HL-60/S4 treated with retinoic acid at 250 ng/mL for 4 days and 3 days (cell line): ENCODE measurements around the gene RAPGEF2.
"Not testable (repeated sequence)": the region's sequence is repeated elsewhere in the genome, so short reads cannot be mapped to it uniquely, and the experiment has no call there.

Source experiments
- in situ Hi-C: fragments of 300-500 bp; cut with MboI; formaldehyde crosslinking; loops from 2 replicates; pipeline ENCODE4 v1.7.0; 2022; ENCODE audit warnings: low sequenced_read_pairs

The RAPGEF2 gene

GRCh38 chr4:159293811-159294515, 191.1 kb downstream of the RAPGEF2 start:
- in situ Hi-C loops = no loop called here

DNA sequence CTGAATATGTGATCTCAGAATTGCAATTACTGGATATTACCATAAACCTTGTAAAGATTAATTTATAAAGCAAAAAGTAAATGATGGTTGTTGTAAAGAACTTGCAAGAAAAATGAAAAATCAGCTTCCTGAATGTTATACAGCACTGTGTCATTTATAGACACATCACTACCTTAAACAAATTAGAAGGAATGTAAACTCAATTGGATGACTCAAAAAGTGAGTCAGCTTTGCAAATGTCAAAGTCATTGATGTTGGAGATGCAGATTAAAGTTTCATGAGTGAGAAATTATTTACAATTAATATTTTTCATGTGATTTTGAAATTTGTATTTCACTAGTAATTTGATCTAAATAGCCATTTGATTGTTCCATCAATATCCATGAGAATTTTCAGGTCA, 193.2 kb downstream of the RAPGEF2 start:
- in situ Hi-C loops = no loop called here

- in situ Hi-C loops = no loop called here
Measured at GRCh38 chr4:159297091-159297490, 194.2 kb downstream of the RAPGEF2 start.

DNA sequence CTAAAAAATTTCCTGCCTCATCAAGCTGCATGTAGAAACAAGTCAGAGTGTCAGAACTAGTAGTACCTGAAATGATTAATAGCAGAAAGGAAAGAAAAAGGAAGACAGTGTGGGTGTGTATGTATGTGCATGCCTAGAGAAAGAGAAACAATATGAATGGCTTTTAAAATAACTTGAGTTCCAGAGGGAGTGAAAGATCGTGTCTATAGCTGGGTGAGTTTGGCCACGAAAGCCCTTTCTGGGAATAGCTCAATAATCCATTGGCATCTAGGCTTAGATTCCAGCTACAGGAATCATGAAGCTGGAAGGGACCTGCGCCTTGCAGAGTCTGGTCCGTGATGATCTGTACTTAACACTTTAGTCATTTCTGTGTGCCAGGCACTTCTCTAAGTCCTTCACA, 195.6 kb downstream of the RAPGEF2 start:
- in situ Hi-C loops = no loop called here

GRCh38 chr4:159303435-159303834, 200.6 kb downstream of the RAPGEF2 start:
- in situ Hi-C loops = no loop called here

- in situ Hi-C loops = no loop called here
Measured at GRCh38 chr4:159305129-159305528, 202.2 kb downstream of the RAPGEF2 start.

GRCh38 chr4:159307929-159308328, 205.1 kb downstream of the RAPGEF2 start:
- in situ Hi-C loops = no loop called here

- in situ Hi-C loops = no loop called here
Measured at GRCh38 chr4:159308566-159309340, 205.9 kb downstream of the RAPGEF2 start.

- in situ Hi-C loops = no loop called here
Measured at GRCh38 chr4:159312236-159312635, 209.4 kb downstream of the RAPGEF2 start.

- in situ Hi-C loops = not testable (repeated sequence)
Measured at GRCh38 chr4:159315879-159316278, 213.0 kb downstream of the RAPGEF2 start.

DNA sequence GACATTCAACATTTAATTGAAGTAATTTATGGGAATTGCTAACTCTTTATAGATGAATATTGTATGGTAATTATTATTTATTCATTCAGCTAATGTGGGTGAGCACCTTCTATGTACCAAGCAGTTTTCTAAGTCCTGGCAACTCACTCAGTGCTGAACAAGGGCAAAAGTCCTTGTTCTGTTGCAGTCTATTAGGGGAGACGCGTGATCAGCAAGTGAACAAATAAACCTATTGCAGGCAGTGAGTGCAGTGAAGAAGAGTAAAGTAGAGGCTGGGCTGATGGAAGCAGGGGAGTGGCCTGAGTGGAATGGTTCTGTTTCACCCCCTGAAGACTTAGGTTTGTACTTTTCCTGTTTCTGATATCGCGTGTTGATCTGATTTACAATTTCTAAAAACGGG, 214.3 kb downstream of the RAPGEF2 start:
- in situ Hi-C loops = no loop called here

DNA sequence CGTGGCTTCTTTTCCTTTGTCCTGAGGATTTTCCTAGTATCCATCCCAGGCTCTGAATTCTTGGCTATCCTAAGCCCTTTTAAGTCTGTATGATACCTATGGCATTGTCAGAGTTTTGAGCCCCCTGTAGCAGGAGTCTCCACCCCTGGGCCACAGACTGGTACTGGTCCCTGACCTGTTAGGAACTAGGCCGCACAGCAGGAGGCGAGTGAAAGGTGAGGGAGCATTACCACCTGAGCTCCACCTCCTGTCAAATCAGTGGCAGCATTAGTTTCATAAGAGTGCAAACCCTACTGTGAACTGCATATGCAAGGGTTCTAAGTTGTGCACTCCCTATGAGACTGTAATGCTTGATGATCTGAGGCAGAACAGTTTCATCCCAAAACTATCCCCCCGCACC, 216.1 kb downstream of the RAPGEF2 start:
- in situ Hi-C loops = no loop called here

DNA sequence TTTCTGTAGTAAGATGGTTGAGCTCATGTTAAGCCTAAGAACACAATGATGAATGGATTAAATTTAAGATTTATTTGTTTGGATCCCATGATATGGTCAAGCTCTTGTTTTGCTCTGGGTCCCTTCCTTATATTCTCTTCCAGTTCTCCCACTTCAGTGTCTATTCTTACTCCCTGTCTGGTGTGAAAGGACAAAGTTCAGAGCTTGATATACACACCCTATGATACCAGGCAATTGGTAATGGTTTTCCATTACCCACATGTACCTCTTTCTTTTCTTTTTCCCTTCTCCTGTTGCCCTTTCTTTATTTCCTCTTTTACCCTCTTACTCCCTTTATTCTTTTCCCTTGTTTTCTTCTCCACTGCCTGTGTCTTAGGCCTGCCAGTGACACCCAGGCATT, 223.6 kb downstream of the RAPGEF2 start:
- in situ Hi-C loops = no loop called here

GRCh38 chr4:159328766-159329165, 225.9 kb downstream of the RAPGEF2 start:
- in situ Hi-C loops = no loop called here

- in situ Hi-C loops = no loop called here
Measured at GRCh38 chr4:159334461-159334860, 231.6 kb downstream of the RAPGEF2 start.

DNA sequence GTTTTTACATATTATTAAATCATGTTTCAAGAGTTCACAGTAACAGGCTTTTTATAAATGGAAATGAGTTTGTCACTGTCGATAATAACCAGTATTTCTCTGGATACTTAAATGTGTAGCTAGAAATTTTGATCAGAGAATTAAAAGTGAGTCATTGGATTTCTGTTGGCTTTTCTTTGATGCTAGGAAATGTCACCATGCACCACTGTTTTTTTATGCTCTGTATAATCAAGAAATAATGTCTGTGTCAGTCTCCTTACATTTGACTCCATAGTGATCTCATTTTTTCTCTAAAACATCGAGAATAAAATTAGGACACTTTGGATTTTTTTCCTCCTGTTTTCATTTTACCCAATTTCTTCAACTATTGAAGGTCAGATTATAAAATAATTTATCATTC, 234.2 kb downstream of the RAPGEF2 start:
- in situ Hi-C loops = no loop called here

GRCh38 chr4:159341522-159341921, 238.6 kb downstream of the RAPGEF2 start:
- in situ Hi-C loops = no loop called here

- in situ Hi-C loops = no loop called here
Measured at GRCh38 chr4:159342374-159342773, 239.5 kb downstream of the RAPGEF2 start.

- in situ Hi-C loops = no loop called here
Measured at GRCh38 chr4:159343116-159343515, 240.2 kb downstream of the RAPGEF2 start.

DNA sequence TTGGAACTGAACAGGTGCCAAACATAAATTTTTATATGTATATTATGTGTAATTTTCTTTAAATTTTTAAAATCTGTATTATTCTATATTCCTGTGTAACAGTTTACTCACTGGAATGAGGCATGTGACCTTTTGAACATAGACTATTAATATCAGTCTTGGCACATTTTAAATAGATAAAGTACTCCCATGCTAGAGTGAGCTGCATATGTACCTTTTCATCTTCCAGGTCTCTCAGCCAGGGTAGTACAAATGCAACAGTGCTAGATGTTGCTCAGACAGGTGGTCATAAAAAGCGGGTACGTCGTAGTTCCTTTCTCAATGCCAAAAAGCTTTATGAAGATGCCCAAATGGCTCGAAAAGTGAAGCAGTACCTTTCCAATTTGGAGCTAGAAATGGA, 242.0 kb downstream of the RAPGEF2 start:
- in situ Hi-C loops = no loop called here

DNA sequence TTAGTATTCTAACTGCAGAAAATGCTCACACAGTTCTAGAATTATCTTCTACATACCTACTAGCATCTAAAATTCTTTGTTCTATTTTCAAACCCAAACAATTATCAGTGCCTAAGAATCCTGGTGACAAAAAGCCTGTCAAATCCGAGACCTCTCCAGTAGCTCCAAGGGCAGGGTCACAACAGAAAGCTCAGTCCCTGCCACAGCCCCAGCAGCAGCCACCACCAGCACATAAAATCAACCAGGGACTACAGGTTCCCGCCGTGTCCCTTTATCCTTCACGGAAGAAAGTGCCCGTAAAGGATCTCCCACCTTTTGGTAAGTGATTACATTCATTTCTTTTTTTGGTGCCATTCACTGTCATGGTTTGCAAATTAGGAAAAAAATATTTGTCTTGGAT, 243.8 kb downstream of the RAPGEF2 start:
- in situ Hi-C loops = no loop called here

- in situ Hi-C loops = no loop called here
Measured at GRCh38 chr4:159347813-159348212, 244.9 kb downstream of the RAPGEF2 start.
